Panc1 (cell line): ENCODE results near the gene GCA. TPM values are rescaled to one million over a fixed set of nuclear protein-coding genes. Genes with fewer than 3 reads are reported as not detected.

Experiments used
- ATAC-seq: fragments of 200-7000 bp; cut with Tn5 transposase; 2 replicates; pipeline ENCODE4 v1.9.1; 2020; ENCODE audit warnings: mild to moderate bottlenecking, moderate library complexity
- BruUV-seq: library from RNA; stranded (reverse); fragments of 400-500 nt; replicated peaks from 2 replicates; lab custom pipeline; 2021; lab: Mats Ljungman, UMichigan
- CTCF ChIA-PET: fragments of 300-600 bp; sonication (Branson Sonifier 250); formaldehyde crosslinking; loops from one replicate; lab custom pipeline; 2022; ENCODE audit warnings: antibody characterized with exemption; lab: Charles Lee
- POLR2A ChIA-PET: fragments of 300-600 bp; sonication (Branson Sonifier 250); formaldehyde crosslinking; loops from one replicate; lab custom pipeline; 2022; ENCODE audit warnings: antibody characterized with exemption; lab: Charles Lee
- DNase-seq: peaks from one replicate; pipeline ENCODE4 v3.0.0-alpha.2; 2010; ENCODE audit warnings: low read depth, low spot score
- H3K27ac ChIP-seq: 2 replicates; pipeline ENCODE4 v1.5.1; 2011; ENCODE audit warnings: mild to moderate bottlenecking, low read length, inconsistent platforms
- H3K27me3 ChIP-seq: fragments of 200-500 bp; sonication (Bioruptor generic); 2 replicates; pipeline ENCODE4 v1.6.0; 2014; ENCODE audit warnings: low read length, inconsistent platforms; ENCODE audit not compliant: control insufficient read depth, insufficient read depth
- H3K36me3 ChIP-seq: fragments of 200-500 bp; sonication (Bioruptor generic); 2 replicates; pipeline ENCODE4 v1.5.1; 2014; ENCODE audit warnings: inconsistent platforms, mild to moderate bottlenecking, low read length, moderate library complexity; ENCODE audit not compliant: control insufficient read depth, insufficient read depth
- H3K4me1 ChIP-seq: 2 replicates; pipeline ENCODE4 v1.5.1; 2011; ENCODE audit warnings: inconsistent platforms, mild to moderate bottlenecking, low read length, moderate library complexity; ENCODE audit not compliant: control insufficient read depth, insufficient read depth
- H3K4me3 ChIP-seq, 2 experiments: 2 replicates each; pipeline ENCODE4 v1.5.1; 2011 to 2012; ENCODE audit warnings: low read depth in 2 of 2, low read length in 2 of 2, mild to moderate bottlenecking in 2 of 2, inconsistent platforms in 1 of 2, moderate library complexity in 1 of 2
- H3K9me3 ChIP-seq: fragments of 200-500 bp; sonication (Bioruptor generic); 2 replicates; pipeline ENCODE4 v1.5.1; 2014; ENCODE audit warnings: low read depth, mild to moderate bottlenecking, inconsistent platforms, low read length, moderate library complexity; ENCODE audit not compliant: control insufficient read depth, insufficient read depth
- POLR2AphosphoS5 ChIP-seq: IDR thresholded peaks from 2 replicates; pipeline ENCODE4 v1.6.1; 2012; ENCODE audit warnings: mild to moderate bottlenecking, low read depth, low read length, moderate library complexity
- SIN3A ChIP-seq: IDR thresholded peaks from 2 replicates; pipeline ENCODE4 v1.6.1; 2012; ENCODE audit warnings: low read depth, mild to moderate bottlenecking, low read length, moderate library complexity, borderline replicate concordance; ENCODE audit not compliant: insufficient read depth
- TCF7L2 ChIP-seq: IDR thresholded peaks from 2 replicates; pipeline ENCODE4 v1.6.1; 2011; ENCODE audit warnings: mild to moderate bottlenecking, low read depth, low read length, inconsistent platforms
- in situ Hi-C: cut with HindIII; loops from 2 replicates; pipeline ENCODE4 v1.10.0; 2016; ENCODE audit warnings: low sequenced_read_pairs, low pct_unique_long_range_greater_than_20kb
- intact Hi-C: fragments of 100-400 bp; cut with micrococcal nuclease; formaldehyde crosslinking; loops from one replicate; pipeline ENCODE4 v1.10.0; 2022; ENCODE audit not compliant: unreplicated experiment
- total RNA-seq: library from RNA; stranded (reverse); gene quantifications from one replicate; pipeline ENCODE4 v1.2.1, GENCODE V29; 2021; ENCODE audit not compliant: unreplicated experiment
- TF ChIP-seq, protein P1 (sequence below): fragments of 450-650 bp; IDR thresholded peaks from 2 replicates; pipeline ENCODE4 v1.5.1; 2017; ENCODE audit warnings: mild to moderate bottlenecking
- TF ChIP-seq, protein P2 (sequence below), 2 experiments: IDR thresholded peaks; 2 replicates each; pipeline ENCODE4 v1.6.1; 2011 to 2012; ENCODE audit warnings: low read depth in 2 of 2, control low read depth in 1 of 2, low read length in 1 of 2, mild to moderate bottlenecking in 1 of 2, moderate library complexity in 1 of 2; ENCODE audit not compliant: insufficient read depth in 1 of 2

Gene GCA
- total RNA-seq, 1 experiment from 2014 or later = 21.3 TPM

- ChIA-PET CTCF (no interaction called here), POLR2A (interaction anchor here (0.5 kb wide), 1 partner anchor 1533 kb away, joined by 3 read pairs; no protein-coding TSS in a partner anchor)
- Histone ChIP-seq H3K4me3 (no peak overlapping the region), H3K27ac (no peak overlapping the region), H3K9me3 (no peaks in the 10 kb centered on the region), H3K4me1 (no peaks in the 10 kb centered on the region), H3K27me3 (no peaks in the 10 kb centered on the region), H3K36me3 (no peaks in the 10 kb centered on the region)
- in situ Hi-C loops = no loop called here
- DNase-seq (no peak), ATAC-seq (no peak)
- TF ChIP-seq, protein P1, sequence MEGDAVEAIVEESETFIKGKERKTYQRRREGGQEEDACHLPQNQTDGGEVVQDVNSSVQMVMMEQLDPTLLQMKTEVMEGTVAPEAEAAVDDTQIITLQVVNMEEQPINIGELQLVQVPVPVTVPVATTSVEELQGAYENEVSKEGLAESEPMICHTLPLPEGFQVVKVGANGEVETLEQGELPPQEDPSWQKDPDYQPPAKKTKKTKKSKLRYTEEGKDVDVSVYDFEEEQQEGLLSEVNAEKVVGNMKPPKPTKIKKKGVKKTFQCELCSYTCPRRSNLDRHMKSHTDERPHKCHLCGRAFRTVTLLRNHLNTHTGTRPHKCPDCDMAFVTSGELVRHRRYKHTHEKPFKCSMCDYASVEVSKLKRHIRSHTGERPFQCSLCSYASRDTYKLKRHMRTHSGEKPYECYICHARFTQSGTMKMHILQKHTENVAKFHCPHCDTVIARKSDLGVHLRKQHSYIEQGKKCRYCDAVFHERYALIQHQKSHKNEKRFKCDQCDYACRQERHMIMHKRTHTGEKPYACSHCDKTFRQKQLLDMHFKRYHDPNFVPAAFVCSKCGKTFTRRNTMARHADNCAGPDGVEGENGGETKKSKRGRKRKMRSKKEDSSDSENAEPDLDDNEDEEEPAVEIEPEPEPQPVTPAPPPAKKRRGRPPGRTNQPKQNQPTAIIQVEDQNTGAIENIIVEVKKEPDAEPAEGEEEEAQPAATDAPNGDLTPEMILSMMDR = no peak
- TF ChIP-seq, protein P2, sequence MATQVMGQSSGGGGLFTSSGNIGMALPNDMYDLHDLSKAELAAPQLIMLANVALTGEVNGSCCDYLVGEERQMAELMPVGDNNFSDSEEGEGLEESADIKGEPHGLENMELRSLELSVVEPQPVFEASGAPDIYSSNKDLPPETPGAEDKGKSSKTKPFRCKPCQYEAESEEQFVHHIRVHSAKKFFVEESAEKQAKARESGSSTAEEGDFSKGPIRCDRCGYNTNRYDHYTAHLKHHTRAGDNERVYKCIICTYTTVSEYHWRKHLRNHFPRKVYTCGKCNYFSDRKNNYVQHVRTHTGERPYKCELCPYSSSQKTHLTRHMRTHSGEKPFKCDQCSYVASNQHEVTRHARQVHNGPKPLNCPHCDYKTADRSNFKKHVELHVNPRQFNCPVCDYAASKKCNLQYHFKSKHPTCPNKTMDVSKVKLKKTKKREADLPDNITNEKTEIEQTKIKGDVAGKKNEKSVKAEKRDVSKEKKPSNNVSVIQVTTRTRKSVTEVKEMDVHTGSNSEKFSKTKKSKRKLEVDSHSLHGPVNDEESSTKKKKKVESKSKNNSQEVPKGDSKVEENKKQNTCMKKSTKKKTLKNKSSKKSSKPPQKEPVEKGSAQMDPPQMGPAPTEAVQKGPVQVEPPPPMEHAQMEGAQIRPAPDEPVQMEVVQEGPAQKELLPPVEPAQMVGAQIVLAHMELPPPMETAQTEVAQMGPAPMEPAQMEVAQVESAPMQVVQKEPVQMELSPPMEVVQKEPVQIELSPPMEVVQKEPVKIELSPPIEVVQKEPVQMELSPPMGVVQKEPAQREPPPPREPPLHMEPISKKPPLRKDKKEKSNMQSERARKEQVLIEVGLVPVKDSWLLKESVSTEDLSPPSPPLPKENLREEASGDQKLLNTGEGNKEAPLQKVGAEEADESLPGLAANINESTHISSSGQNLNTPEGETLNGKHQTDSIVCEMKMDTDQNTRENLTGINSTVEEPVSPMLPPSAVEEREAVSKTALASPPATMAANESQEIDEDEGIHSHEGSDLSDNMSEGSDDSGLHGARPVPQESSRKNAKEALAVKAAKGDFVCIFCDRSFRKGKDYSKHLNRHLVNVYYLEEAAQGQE (IDR thresholded peaks at IDR 0.05; ENCODE audit: insufficient read depth in 1 of 2, low read depth in 2 of 2, low read length in 1 of 2) = no peak
- TF ChIP-seq SIN3A (no peak), TCF7L2 (no peak), POLR2AphosphoS5 (no peak)
- intact Hi-C loops = no loop called here
- no TSS peak for BruUV-seq
These were observed 15.3 kb upstream of the GCA start for GRCh38 chr2:162328424-162329157.

- no peak for DNase-seq
- no TSS peak for BruUV-seq
- TF ChIP-seq TCF7L2 = no peak
- TF ChIP-seq, protein P1 = no peak
- TF ChIP-seq POLR2AphosphoS5 = no peak
- TF ChIP-seq, protein P2 (IDR thresholded peaks at IDR 0.05; ENCODE audit: insufficient read depth in 1 of 2, low read depth in 2 of 2, low read length in 1 of 2) = no peak
- no peak for TF ChIP-seq SIN3A
- H3K36me3 ChIP-seq = no peaks in the 10 kb centered on the region
- POLR2A ChIA-PET = no interaction called here
- H3K4me3 ChIP-seq = no peak overlapping the region
- CTCF ChIA-PET = no interaction called here
- no peak for ATAC-seq
- intact Hi-C loops (no loop called here), in situ Hi-C loops (no loop called here)
- H3K9me3 ChIP-seq = no peaks in the 10 kb centered on the region
- no peaks in the 10 kb centered on the region for H3K4me1 ChIP-seq
- no peaks in the 10 kb centered on the region for H3K27me3 ChIP-seq
- H3K27ac ChIP-seq = no peak overlapping the region
These were observed 13.1 kb upstream of the GCA start for GRCh38 chr2:162330881-162331280.
